ENCODE data around the gene SUMO4.

SUMO4 gene

GRCh38 chr6:149363154-149363553 is 36.9 kb upstream of the SUMO4 start:
- TF ChIP-seq CTCF (IDR thresholded peaks at IDR 0.05) = no peak

GRCh38 chr6:149364557-149364956 is 35.5 kb upstream of the SUMO4 start:
- no peak for TF ChIP-seq CTCF (IDR thresholded peaks at IDR 0.05)

GRCh38 chr6:149365197-149365596 is 34.9 kb upstream of the SUMO4 start:
- no peak for TF ChIP-seq CTCF (IDR thresholded peaks at IDR 0.05)

- TF ChIP-seq CTCF (IDR thresholded peaks at IDR 0.05) = no peak
These were observed 33.7 kb upstream of the SUMO4 start for GRCh38 chr6:149366267-149366921.

- no peak for TF ChIP-seq CTCF (IDR thresholded peaks at IDR 0.05)
These were observed 32.0 kb upstream of the SUMO4 start for GRCh38 chr6:149368065-149368464.

GRCh38 chr6:149371154-149371553 is 28.9 kb upstream of the SUMO4 start:
- no peak for TF ChIP-seq CTCF (IDR thresholded peaks at IDR 0.05)

GRCh38 chr6:149372062-149372461 is 28.0 kb upstream of the SUMO4 start:
- TF ChIP-seq CTCF (IDR thresholded peaks at IDR 0.05) = no peak

GRCh38 chr6:149373511-149373910 is 26.6 kb upstream of the SUMO4 start:
- TF ChIP-seq CTCF (IDR thresholded peaks at IDR 0.05) = no peak

Measured in LNCAP (cell line).